H1 (cell line): ENCODE data around the gene NUTM2F. TPM values are rescaled to one million over a fixed set of nuclear protein-coding genes. Genes with fewer than 3 reads are reported as not detected.
"Not testable (repeated sequence)": the region's sequence is repeated elsewhere in the genome, so short reads cannot be mapped to it uniquely, and the experiment has no call there.

Experiments used
- CTCF ChIA-PET: fragments of 300-600 bp; sonication (Branson Sonifier 250); formaldehyde crosslinking; loops from one replicate; lab custom pipeline; 2021; ENCODE audit not compliant: partially characterized antibody; lab: Charles Lee
- POLR2A ChIA-PET: fragments of 300-600 bp; sonication (Branson Sonifier 250); formaldehyde crosslinking; loops from one replicate; lab custom pipeline; 2021; ENCODE audit warnings: inconsistent platforms; ENCODE audit not compliant: partially characterized antibody; lab: Charles Lee
- DNase-seq, 2 experiments: peaks; one replicate each; pipeline versions ENCODE4 v3.0.0 to v3.0.0-alpha.2; 2010 to 2022; ENCODE audit warnings: low spot score in 2 of 2, low read depth in 1 of 2, mixed read lengths in 1 of 2
- FAIRE-seq: peaks from 2 replicates; lab custom pipeline; 2011; peaks lifted over from hg19 to GRCh38; lab: Jason Lieb, UNC
- H2AFZ ChIP-seq: 2 replicates; pipeline ENCODE4 v1.8.1; 2012; ENCODE audit warnings: low read length, inconsistent platforms
- H2AK5ac ChIP-seq: 2 replicates; pipeline ENCODE4 v1.6.1; 2013; ENCODE audit warnings: low read depth, low read length
- H2BK120ac ChIP-seq: replicated peaks from 2 replicates; pipeline ENCODE3; 2013; ENCODE audit warnings: low read depth, low read length, inconsistent platforms
- H2BK12ac ChIP-seq: 2 replicates; pipeline ENCODE4 v1.6.1; 2013; ENCODE audit warnings: low read depth, low read length
- H2BK15ac ChIP-seq: 2 replicates; pipeline ENCODE4 v1.6.1; 2013; ENCODE audit warnings: low read length
- H2BK20ac ChIP-seq: 2 replicates; pipeline ENCODE4 v1.6.1; 2013; ENCODE audit warnings: low read length
- H2BK5ac ChIP-seq: 2 replicates; pipeline ENCODE4 v1.6.1; 2013; ENCODE audit warnings: low read depth, low read length
- H3K14ac ChIP-seq: 2 replicates; pipeline ENCODE4 v1.6.1; 2013; ENCODE audit warnings: inconsistent platforms; ENCODE audit not compliant: insufficient read length
- H3K18ac ChIP-seq: 2 replicates; pipeline ENCODE4 v1.6.1; 2013; ENCODE audit warnings: low read length; ENCODE audit errors: extremely low read depth
- H3K23ac ChIP-seq: 2 replicates; pipeline ENCODE4 v1.6.1; 2013; ENCODE audit warnings: inconsistent platforms; ENCODE audit not compliant: insufficient read length
- H3K23me2 ChIP-seq: 2 replicates; pipeline ENCODE4 v1.6.1; 2013; ENCODE audit warnings: low read depth, low read length
- H3K27ac ChIP-seq: 2 replicates; pipeline ENCODE4 v1.6.1; 2011; ENCODE audit warnings: low read depth, low read length, inconsistent platforms
- H3K27me3 ChIP-seq, 4 experiments: replicated peaks in 1 of 4; 1 replicate in 1 of 4; 2 replicates in 3 of 4; pipeline versions ENCODE4 v1.6.1 to v1.8.1; 2011 to 2013; ENCODE audit warnings: low read length in 3 of 4, mild to moderate bottlenecking in 3 of 4, inconsistent platforms in 2 of 4, mixed read lengths in 2 of 4, moderate library complexity in 1 of 4; ENCODE audit not compliant: control insufficient read depth in 3 of 4, insufficient read depth in 3 of 4; ENCODE audit errors: extremely low read depth in 1 of 4
- H3K36me3 ChIP-seq, 4 experiments: 2 replicates each; pipeline versions ENCODE4 v1.6.1 to v1.8.1; 2011 to 2013; ENCODE audit warnings: mild to moderate bottlenecking in 4 of 4, low read length in 3 of 4, moderate library complexity in 2 of 4, control low read depth in 1 of 4, inconsistent platforms in 1 of 4; ENCODE audit not compliant: insufficient read depth in 4 of 4, control insufficient read depth in 2 of 4
- H3K4ac ChIP-seq: replicated peaks from 2 replicates; pipeline ENCODE3; 2013; ENCODE audit warnings: low read length, low read depth, mixed read lengths, inconsistent platforms; ENCODE audit not compliant: insufficient read length
- H3K4me1 ChIP-seq, 4 experiments: replicated peaks in 1 of 4; 1 replicate in 1 of 4; 2 replicates in 3 of 4; pipeline versions ENCODE4 v1.6.1 to v1.8.1; 2011 to 2013; ENCODE audit warnings: low read length in 3 of 4, inconsistent platforms in 2 of 4, mixed read lengths in 1 of 4; ENCODE audit not compliant: insufficient read depth in 4 of 4, control insufficient read depth in 3 of 4
- H3K4me2 ChIP-seq, 2 experiments: 2 replicates each; pipeline versions ENCODE4 v1.6.1 to v1.8.1; 2011 to 2013; ENCODE audit warnings: low read depth in 2 of 2, low read length in 2 of 2, control low read depth in 1 of 2, inconsistent platforms in 1 of 2, mild to moderate bottlenecking in 1 of 2; ENCODE audit not compliant: insufficient read depth in 1 of 2
- H3K4me3 ChIP-seq, 4 experiments: fragments of 200-600, 300-600 bp in 1 of 4; sonication (generic), shearing (Covaris generic), sonication (Bioruptor Twin) in 1 of 4; 2 replicates each; pipeline versions ENCODE4 v1.5.1 to v1.8.1; 2011 to 2016; ENCODE audit warnings: low read length in 4 of 4, low read depth in 3 of 4, control low read depth in 2 of 4, inconsistent platforms in 2 of 4, mild to moderate bottlenecking in 2 of 4, mixed read lengths in 1 of 4, moderate library complexity in 1 of 4; ENCODE audit not compliant: insufficient read depth in 2 of 4; ENCODE audit errors: extremely low read depth in 1 of 4
- H3K56ac ChIP-seq: replicated peaks from 2 replicates; pipeline ENCODE3; 2013; ENCODE audit warnings: low read depth, mild to moderate bottlenecking, mixed read lengths, low read length, inconsistent platforms; ENCODE audit not compliant: insufficient read length
- H3K79me1 ChIP-seq: 2 replicates; pipeline ENCODE4 v1.6.1; 2013; ENCODE audit warnings: low read depth, low read length, control low read depth
- H3K79me2 ChIP-seq, 2 experiments: 2 replicates each; pipeline versions ENCODE4 v1.6.1 to v1.8.1; 2012 to 2013; ENCODE audit warnings: low read length in 2 of 2, mild to moderate bottlenecking in 2 of 2, inconsistent platforms in 1 of 2; ENCODE audit not compliant: insufficient read depth in 2 of 2, control insufficient read depth in 1 of 2
- H3K9ac ChIP-seq, 4 experiments: replicated peaks in 1 of 4; 1 replicate in 1 of 4; 2 replicates in 3 of 4; pipeline versions ENCODE4 v1.6.1 to v1.8.1; 2011 to 2013; ENCODE audit warnings: low read depth in 3 of 4, low read length in 3 of 4, control low read depth in 2 of 4, mild to moderate bottlenecking in 2 of 4, moderate library complexity in 2 of 4, inconsistent platforms in 1 of 4; ENCODE audit errors: extremely low read depth in 1 of 4
- H3K9me3 ChIP-seq, 2 experiments: 2 replicates each; pipeline versions ENCODE4 v1.6.1 to v1.8.1; 2012 to 2013; ENCODE audit warnings: mild to moderate bottlenecking in 2 of 2, moderate library complexity in 2 of 2, control low read depth in 1 of 2, inconsistent platforms in 1 of 2, low read depth in 1 of 2, low read length in 1 of 2, mixed read lengths in 1 of 2; ENCODE audit not compliant: insufficient read depth in 2 of 2
- H4K20me1 ChIP-seq, 2 experiments: replicated peaks in 1 of 2; 2 replicates each; pipeline versions ENCODE3 to v1.8.1; 2011 to 2013; ENCODE audit warnings: inconsistent platforms in 2 of 2, low read length in 2 of 2, mild to moderate bottlenecking in 1 of 2; ENCODE audit not compliant: insufficient read depth in 2 of 2, control insufficient read depth in 1 of 2
- H4K5ac ChIP-seq: 2 replicates; pipeline ENCODE4 v1.6.1; 2013; ENCODE audit warnings: low read length, low read depth, mixed read lengths, inconsistent platforms; ENCODE audit not compliant: insufficient read length
- H4K8ac ChIP-seq: 2 replicates; pipeline ENCODE4 v1.8.0; 2013; ENCODE audit warnings: mild to moderate bottlenecking, moderate library complexity, low read length, inconsistent platforms; ENCODE audit not compliant: insufficient read depth; ENCODE audit errors: extremely low read depth
- H4K91ac ChIP-seq: replicated peaks from 2 replicates; pipeline ENCODE3; 2013; ENCODE audit warnings: low read length, mixed read lengths, inconsistent platforms; ENCODE audit not compliant: insufficient read length
- WGBS, 2 experiments: shearing (Covaris generic) in 1 of 2; methylation state at CpG; one replicate each; pipeline versions ENCODE4 v1.1.6 to v1.1.7; 2013 to 2015; ENCODE audit warnings: low lambda C conversion rate in 2 of 2, mixed read lengths in 2 of 2, inconsistent platforms in 1 of 2, low coverage in 1 of 2, missing lambda C conversion rate in 1 of 2; ENCODE audit not compliant: insufficient replicate concordance in 2 of 2, insufficient coverage in 1 of 2, insufficient read length in 1 of 2; ENCODE audit errors: extremely low coverage in 1 of 2, missing lambda C conversion rate in 1 of 2; 5-methylcytosine and 5-hydroxymethylcytosine counted together
- polyA plus RNA-seq, 7 experiments: library from polyadenylated mRNA; depleted of rRNA in 3 of 7; stranded (reverse) in 5 of 7; unstranded in 2 of 7; fragments of >200 nt in 5 of 7; fragments of 200-250 nt in 2 of 7; gene quantifications; 1 replicate in 5 of 7; 2 replicates in 1 of 7; 4 replicates in 1 of 7; pipeline versions ENCODE4 v1.2.1 to v1.2.3, GENCODE V29; 2011 to 2013; ENCODE audit warnings: missing spikeins in 2 of 7, mixed read lengths in 2 of 7
- total RNA-seq: library from RNA; stranded (reverse); fragmentation: NEBNext Ultra II Directional; extraction: Animal tissue kit (Norgen Biotek cat#: 25700); gene quantifications from 2 replicates; pipeline ENCODE4 v1.2.1, GENCODE V29; 2021

NUTM2F gene
- total and polyA plus RNA-seq, 2 of the 8 experiments (the other 6 are each of a cell fraction or from before 2014, with no cell fraction given): 0.06 to 0.19 TPM

- H3K4me2 ChIP-seq, H3K18ac ChIP-seq, CTCF ChIA-PET, H3K14ac ChIP-seq, H3K9ac ChIP-seq, H3K36me3 ChIP-seq, POLR2A ChIA-PET, H3K9me3 ChIP-seq, H3K27ac ChIP-seq, H3K79me2 ChIP-seq, H3K4me3 ChIP-seq, H3K79me1 ChIP-seq, H2BK120ac ChIP-seq, H2BK20ac ChIP-seq, H3K4ac ChIP-seq, H2BK5ac ChIP-seq, H2BK12ac ChIP-seq, H4K20me1 ChIP-seq, H3K4me1 ChIP-seq, H3K56ac ChIP-seq, DNase-seq, H4K91ac ChIP-seq, H2AK5ac ChIP-seq, H3K23me2 ChIP-seq, H3K27me3 ChIP-seq, H2AFZ ChIP-seq, H4K5ac ChIP-seq, FAIRE-seq, H3K23ac ChIP-seq, H2BK15ac ChIP-seq, H4K8ac ChIP-seq: not testable (repeated sequence)
- 100% methylated on average over 1 of the region's 2 CpGs; no CpG with 5 or more reads in 1 of the 2 experiments for WGBS, 2 experiments
Observed at GRCh38 chr9:94364093-94364614, 35.7 kb upstream of the NUTM2F start.

DNA sequence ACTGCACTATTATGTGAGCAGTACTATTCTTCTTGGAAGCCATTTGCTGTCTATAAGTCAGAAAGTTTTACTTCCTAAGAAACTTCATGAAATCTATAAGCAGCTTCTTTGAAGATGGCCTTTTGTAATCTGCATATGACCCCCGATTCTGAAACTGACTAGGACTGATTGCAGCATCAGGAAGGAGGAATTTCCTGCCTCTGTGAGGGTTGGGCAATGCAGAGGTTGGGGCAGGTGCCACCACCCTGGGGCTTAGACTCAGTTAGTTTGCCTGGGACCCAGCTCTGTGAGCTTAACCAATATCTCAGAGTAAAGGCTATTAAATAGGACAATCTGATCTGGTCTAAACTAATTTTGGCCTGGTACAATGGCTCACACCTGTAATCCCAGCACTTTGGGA lies 28.7 kb upstream of the NUTM2F start:
- H3K9me3 ChIP-seq, H3K79me1 ChIP-seq, CTCF ChIA-PET, H3K14ac ChIP-seq, H3K23ac ChIP-seq, H4K5ac ChIP-seq, H3K4me2 ChIP-seq, H2AK5ac ChIP-seq, H2BK5ac ChIP-seq, FAIRE-seq, H3K4me1 ChIP-seq, H4K91ac ChIP-seq, H3K4ac ChIP-seq, H3K56ac ChIP-seq, H2BK12ac ChIP-seq, H3K9ac ChIP-seq, H3K27ac ChIP-seq, POLR2A ChIA-PET, H2AFZ ChIP-seq, H3K79me2 ChIP-seq, DNase-seq, H3K4me3 ChIP-seq, H4K20me1 ChIP-seq, H2BK20ac ChIP-seq, H3K36me3 ChIP-seq, H3K18ac ChIP-seq, H3K23me2 ChIP-seq, H3K27me3 ChIP-seq, H2BK15ac ChIP-seq, H2BK120ac ChIP-seq, H4K8ac ChIP-seq: not testable (repeated sequence)
- WGBS, 2 experiments: no CpG with 5 or more reads among the region's 1 CpG
